NCI-H345 treated with DMSO at 0.1 percent for 48 hours (cell line): ENCODE results near the gene KRTAP9-8.
"Not testable (repeated sequence)": the region's sequence is repeated elsewhere in the genome, so short reads cannot be mapped to it uniquely, and the experiment has no call there.

Experiments used
- DNase-seq: peaks from one replicate; lab custom pipeline; 2025; ENCODE audit not compliant: unreplicated experiment; lab: John Stamatoyannopoulos, UW

The KRTAP9-8 gene

GRCh38 chr17:41237949-41238437 lies at the start of gene KRTAP9-8:
Gene KRTAP9-8, plus strand, starts transcription at chr17:41237999. Its CDS starts 53 bp downstream, at chr17:41238052.
- DNase-seq = not testable (repeated sequence)

- not testable (repeated sequence) for DNase-seq
Observed at GRCh38 chr17:41189837-41190318, 47.9 kb upstream of the KRTAP9-8 start, which contains the start of gene KRTAP9-1. Gene KRTAP9-1, plus strand, starts transcription at chr17:41189887. Its CDS starts 0 bp downstream, at chr17:41189887.

GRCh38 chr17:41190328-41190727 lies 47.5 kb upstream of the KRTAP9-8 start:
- no peak for DNase-seq

GRCh38 chr17:41196068-41196467 lies 41.7 kb upstream of the KRTAP9-8 start:
- DNase-seq = no peak

- no peak for DNase-seq
Observed at GRCh38 chr17:41199421-41200078, 38.2 kb upstream of the KRTAP9-8 start.

- DNase-seq = peak; percentile 34
Observed at GRCh38 chr17:41211845-41212466, 25.8 kb upstream of the KRTAP9-8 start.

GRCh38 chr17:41212524-41213169 lies 25.2 kb upstream of the KRTAP9-8 start:
- peak; percentile 40 for DNase-seq

- DNase-seq = no peak
Observed at GRCh38 chr17:41215681-41216080, 22.1 kb upstream of the KRTAP9-8 start.

- DNase-seq = no peak
Observed at GRCh38 chr17:41223821-41224220, 14.0 kb upstream of the KRTAP9-8 start.

- no peak for DNase-seq
Observed at GRCh38 chr17:41226051-41226450, 11.7 kb upstream of the KRTAP9-8 start.

- DNase-seq = not testable (repeated sequence)
Observed at GRCh38 chr17:41226598-41227095, 11.2 kb upstream of the KRTAP9-8 start, which contains the start of gene KRTAP9-2. Gene KRTAP9-2, plus strand, starts transcription at chr17:41226648. Its CDS starts 7 bp downstream, at chr17:41226655.

GRCh38 chr17:41230094-41230493 lies 7.7 kb upstream of the KRTAP9-8 start:
- no peak for DNase-seq

- no peak for DNase-seq
Observed at GRCh38 chr17:41231731-41232130, 6.1 kb upstream of the KRTAP9-8 start.

GRCh38 chr17:41232399-41233105 lies 5.2 kb upstream of the KRTAP9-8 start, which contains the start of gene KRTAP9-3:
Gene KRTAP9-3, plus strand, starts transcription at chr17:41232449. Its CDS starts 53 bp downstream, at chr17:41232502.
- not testable (repeated sequence) for DNase-seq

- DNase-seq = not testable (repeated sequence)
Observed at GRCh38 chr17:41237116-41237515, 683 bp upstream of the KRTAP9-8 start.

- DNase-seq = not testable (repeated sequence)
Observed at GRCh38 chr17:41246995-41247787, 9.4 kb downstream of the KRTAP9-8 start.

GRCh38 chr17:41249637-41250240 lies 11.9 kb downstream of the KRTAP9-8 start, which contains the start of gene KRTAP9-4:
Gene KRTAP9-4, plus strand, starts transcription at chr17:41249687. Its CDS starts 34 bp downstream, at chr17:41249721.
- not testable (repeated sequence) for DNase-seq

- DNase-seq = no peak
Observed at GRCh38 chr17:41251261-41251660, 13.5 kb downstream of the KRTAP9-8 start.

- DNase-seq = no peak
Observed at GRCh38 chr17:41254861-41255260, 17.1 kb downstream of the KRTAP9-8 start.
